Endometrium (tissue), 2 donors: ENCODE data around the gene KLHL7.
"Not testable (repeated sequence)": the region's sequence is repeated elsewhere in the genome, so short reads cannot be mapped to it uniquely, and the experiment has no call there.

Experiments used
- FAIRE-seq: peaks from 2 replicates; lab custom pipeline; 2012; peaks lifted over from hg19 to GRCh38; lab: Jason Lieb, UNC
- donor health status: control.
- donor health status: control.

KLHL7 gene

DNA sequence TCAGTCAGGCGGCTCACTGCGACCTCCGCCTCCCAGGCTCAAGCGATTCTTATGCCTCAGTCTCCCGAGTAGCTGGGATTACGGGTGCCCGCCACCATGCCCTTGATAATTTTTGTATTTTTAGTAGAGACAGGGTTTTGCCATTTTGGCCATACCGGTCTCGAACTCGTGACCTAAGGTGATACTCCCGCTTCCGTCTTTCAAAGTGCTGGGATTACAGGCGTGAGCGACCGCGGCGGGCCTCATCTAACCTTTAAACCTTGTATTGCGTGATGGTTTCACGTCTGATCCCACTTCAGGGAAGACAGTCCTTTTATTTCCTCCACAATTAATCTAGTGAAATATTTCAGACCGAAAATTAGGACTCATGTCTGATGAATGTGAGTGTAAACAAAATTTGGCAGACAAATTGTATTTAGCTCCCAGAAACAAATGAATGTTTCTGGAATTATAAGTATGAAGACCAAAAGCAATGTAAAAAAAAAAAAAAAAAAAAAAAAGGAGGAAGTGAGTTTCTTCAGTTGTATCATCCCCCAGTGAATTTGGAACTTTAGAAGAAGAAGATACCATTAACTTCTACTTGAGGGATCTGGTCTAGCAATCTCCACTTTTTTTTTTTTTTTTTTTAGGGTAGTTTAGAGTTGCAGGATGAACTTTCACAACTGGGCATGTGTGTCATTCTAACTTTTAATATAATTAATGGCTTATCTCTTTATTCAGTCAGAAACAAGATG lies 77.9 kb downstream of the KLHL7 start:
- FAIRE-seq, result no peak

DNA sequence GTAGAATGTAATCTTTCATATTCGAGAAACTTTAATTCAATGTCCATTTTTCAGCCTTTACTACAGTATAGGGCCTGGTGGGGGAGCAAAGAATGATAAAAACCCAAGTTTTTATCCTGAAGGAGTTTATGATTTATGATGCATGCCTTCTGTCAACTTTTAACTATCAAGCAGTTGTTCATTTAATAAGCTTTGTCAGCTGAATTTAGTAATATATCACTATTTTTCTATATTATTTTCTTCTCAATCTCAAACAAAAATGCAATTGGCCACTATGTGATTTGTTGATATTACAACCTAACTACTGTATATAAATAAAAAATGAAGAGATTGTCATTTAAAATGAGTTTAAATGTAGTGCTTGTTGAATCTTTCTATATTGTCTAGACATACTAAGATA lies 78.7 kb downstream of the KLHL7 start:
- no peak for FAIRE-seq

- no peak for FAIRE-seq
Observed at GRCh38 chr7:23184709-23185359, 79.2 kb downstream of the KLHL7 start.

DNA sequence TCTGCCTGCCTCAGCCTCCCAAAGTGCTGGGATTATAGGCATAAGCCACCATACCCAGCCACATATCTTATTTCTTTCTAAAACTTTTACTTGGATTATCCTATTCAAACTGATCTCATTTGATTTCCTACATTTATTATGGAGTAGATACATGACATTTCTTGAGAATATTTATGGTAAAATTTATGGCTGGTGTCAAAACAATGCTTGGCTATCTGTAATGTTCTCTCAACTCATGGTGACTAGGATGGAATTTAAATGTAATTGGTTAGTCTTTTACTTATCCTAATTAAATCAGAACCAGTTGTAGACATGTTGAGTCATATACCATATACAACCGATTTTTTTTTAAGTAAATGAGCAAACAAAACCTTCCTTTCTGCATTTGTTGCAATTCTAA lies 80.4 kb downstream of the KLHL7 start:
- no peak for FAIRE-seq

- no peak for FAIRE-seq
Observed at GRCh38 chr7:23191022-23191421, 85.4 kb downstream of the KLHL7 start.

DNA sequence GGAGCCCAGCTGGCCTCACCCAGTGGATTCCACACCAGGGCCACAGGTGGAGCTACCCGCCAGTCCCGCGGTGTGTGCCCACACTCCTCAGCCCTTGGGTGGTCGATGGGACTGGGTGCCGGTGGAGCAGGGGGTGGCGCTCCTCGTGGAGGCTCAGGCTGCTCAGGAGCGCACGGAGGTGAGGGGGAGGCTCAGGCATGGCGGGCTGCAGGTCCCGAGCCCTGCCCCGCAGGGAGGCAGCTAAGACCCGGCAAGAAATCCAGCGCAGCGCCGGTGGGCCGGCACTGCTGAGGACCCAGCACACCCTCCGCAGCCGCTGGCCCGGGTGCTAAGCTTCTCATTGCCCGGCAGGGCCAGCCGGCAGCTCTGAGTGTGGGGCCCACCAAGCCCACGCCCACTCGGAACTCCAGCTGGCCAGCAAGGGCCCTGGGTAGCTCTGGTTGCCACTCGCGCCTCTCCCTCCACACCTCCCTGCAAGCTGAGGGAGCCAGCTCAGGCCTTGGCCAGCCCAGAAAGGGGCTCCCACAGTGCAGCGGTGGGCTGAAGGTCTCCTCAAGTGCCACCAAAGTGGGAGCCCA lies 88.2 kb downstream of the KLHL7 start:
- not testable (repeated sequence) for FAIRE-seq

DNA sequence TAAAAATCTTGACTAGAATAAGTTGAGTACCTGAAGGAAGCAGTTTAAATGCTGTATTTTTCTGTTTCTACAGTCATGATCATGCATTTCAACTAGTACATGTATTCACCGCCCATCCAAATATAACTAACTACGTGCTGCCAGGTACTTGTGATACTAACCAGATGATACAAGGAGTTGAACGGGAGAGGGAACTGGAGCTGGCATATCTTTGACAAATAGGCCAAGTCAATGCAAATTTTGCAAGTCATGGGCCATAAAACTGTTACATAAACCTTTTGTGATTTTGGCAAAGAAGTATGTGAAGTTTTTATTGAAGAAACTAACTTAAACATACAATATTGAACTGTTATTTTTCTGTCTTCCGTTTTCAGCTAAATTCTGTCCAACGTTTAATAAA lies 90.7 kb downstream of the KLHL7 start:
- no peak for FAIRE-seq

- FAIRE-seq, result not testable (repeated sequence)
Observed at GRCh38 chr7:23197745-23198144, 92.2 kb downstream of the KLHL7 start.

- no peak for FAIRE-seq
Observed at GRCh38 chr7:23200331-23200730, 94.7 kb downstream of the KLHL7 start.

DNA sequence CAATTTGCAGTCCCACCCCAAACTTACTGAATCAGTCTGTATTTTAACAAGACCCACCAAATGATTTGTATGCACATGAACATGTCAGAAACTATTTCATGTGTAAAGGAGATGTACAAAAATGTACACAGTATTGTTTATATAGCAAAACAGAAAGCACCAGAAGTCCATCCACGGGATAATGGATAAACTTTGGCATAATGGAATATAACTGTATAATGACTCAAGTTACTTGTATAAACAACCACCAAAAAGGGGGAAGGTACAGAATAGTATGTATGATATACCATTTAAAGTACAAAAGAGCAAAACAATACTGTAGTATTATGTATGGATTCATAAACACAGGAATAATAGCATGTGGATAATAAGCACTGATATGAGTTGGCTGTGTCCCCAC lies 98.7 kb downstream of the KLHL7 start:
- no peak for FAIRE-seq

DNA sequence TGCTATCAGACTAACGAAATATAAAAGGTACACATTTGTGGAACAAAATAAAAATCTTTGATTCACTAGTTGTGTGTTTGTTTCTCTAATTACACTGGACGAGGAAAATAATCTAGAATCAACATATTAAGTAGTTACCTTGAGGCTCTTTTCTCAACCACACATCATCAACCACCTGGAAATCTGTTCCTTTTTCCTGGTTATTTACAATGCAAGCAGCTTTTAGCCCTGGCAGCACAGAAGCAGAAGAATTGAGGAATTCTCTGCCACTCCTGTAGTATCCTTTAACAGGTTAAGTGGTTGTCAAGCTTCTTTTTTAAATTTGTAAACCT lies 100.0 kb downstream of the KLHL7 start:
- FAIRE-seq, result no peak

- FAIRE-seq, result no peak
Observed at GRCh38 chr7:23205909-23206767, 100.6 kb downstream of the KLHL7 start.

DNA sequence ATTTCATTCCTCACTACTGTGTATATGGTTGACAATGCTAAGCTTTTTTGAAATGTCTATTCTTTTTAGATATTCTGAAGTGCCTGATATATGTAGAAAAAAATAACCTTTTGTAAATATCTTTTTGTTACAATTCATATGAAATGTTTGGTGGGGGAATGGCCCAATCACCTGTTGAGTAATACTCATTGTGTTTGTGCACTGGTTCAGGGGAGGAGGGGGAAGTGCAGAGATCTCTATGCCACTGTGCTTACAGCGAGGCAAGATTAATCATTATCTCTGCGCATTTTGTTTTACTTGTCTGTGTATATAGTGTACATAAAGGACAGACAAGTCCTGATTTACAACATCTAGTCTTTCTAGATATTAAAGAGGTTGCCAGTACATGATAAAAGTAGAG lies 101.4 kb downstream of the KLHL7 start:
- FAIRE-seq, result no peak

- FAIRE-seq, result no peak
Observed at GRCh38 chr7:23207884-23208283, 102.3 kb downstream of the KLHL7 start.

GRCh38 chr7:23208316-23208715 lies 102.7 kb downstream of the KLHL7 start:
- FAIRE-seq, result no peak

DNA sequence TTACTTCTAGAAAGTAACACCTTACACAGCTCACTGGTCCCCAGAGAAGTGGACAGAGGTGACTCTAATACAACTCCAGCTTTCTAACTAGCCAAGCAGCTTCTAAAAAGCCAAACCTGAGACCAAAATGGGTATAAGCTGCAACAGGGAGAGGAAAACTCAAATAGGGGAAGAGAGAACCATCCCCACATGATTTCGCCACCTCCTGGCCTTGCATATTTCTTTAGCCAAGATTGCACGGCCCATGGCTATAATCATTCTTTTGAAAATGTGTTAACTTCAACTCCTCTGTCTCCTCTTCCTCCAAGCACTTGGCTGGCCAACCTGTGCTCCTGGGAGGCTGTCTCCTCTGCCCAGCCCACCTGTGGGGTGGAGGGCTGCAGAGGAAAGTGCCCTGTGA lies 104.9 kb downstream of the KLHL7 start:
- FAIRE-seq, result no peak

GRCh38 chr7:23211589-23211988 lies 106.0 kb downstream of the KLHL7 start:
- FAIRE-seq, result no peak

DNA sequence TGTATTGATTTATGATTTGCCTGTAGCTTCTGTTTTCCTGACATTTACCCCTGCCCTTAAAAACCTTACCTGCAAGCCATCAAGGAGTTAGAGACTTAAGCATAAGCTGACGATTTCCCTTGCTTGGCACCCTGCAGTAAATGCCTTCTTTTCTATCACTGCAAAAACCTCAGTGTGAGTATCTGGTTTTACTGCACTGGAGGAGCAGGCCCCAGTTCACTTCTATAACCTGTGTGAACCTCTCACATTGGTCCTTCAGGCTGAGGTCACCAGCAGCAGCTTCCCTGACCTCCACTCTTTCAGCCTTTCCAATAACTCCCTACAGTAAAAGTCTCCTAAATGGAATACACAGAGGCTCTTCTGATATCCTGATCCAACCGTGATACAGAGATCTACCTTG lies 106.8 kb downstream of the KLHL7 start:
- FAIRE-seq, result no peak

- FAIRE-seq, result no peak
Observed at GRCh38 chr7:23212841-23213240, 107.3 kb downstream of the KLHL7 start.

DNA sequence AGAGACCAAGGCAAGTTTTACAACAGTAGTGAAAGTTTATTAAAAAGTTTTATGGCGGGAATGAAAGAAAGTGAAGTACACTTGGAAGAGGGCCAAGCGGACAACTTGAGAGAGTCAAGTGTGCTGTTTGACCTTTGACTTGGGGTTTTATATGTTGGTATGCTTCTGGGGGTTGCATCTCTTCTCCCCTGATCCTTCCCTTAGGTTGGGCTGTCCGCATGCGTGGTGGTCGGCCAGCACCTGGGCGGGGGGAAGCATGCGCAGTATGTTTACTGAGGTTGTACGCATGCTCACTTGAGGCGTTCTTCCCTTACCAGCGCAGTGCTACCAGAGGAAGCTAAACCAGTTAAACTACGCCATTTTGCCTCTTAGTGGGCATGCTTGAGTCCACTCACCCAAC lies 108.2 kb downstream of the KLHL7 start:
- no peak for FAIRE-seq

- FAIRE-seq, result no peak
Observed at GRCh38 chr7:23214423-23214822, 108.8 kb downstream of the KLHL7 start.

DNA sequence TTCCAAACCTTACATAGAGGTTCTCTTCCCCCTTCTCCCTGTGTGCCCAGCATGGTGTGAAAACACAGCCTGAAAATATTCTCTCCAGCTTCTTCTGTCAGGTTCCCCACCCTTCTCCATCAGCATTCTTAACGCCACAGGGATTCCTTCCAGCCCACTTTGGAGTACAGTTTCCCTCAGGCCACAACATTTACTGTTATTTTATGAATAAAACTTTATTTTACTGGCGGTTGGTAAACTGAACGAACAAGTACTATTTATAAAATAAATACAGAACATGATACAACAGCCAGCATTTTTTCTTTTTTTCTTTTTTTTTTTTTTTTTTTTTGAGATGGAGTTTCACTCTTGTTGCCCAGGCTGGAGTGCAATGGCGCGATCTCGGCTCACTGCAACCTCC lies 109.4 kb downstream of the KLHL7 start:
- no peak for FAIRE-seq

- no peak for FAIRE-seq
Observed at GRCh38 chr7:23216021-23216420, 110.4 kb downstream of the KLHL7 start.
